Measurements from ENCODE around the gene ZNF423. TPM values are rescaled to one million over a fixed set of nuclear protein-coding genes. Genes with fewer than 3 reads are reported as not detected.

Gene ZNF423
- total and polyA plus RNA-seq, 9 of the 15 experiments (the other 6 are each of a cell fraction or from before 2014, with no cell fraction given) = not detected

GRCh38 chr16:49464877-49465504 lies 390.9 kb downstream of the ZNF423 start (continued):
- no peak for TF ChIP-seq ZNF324 (CRISPR knock-in tag; IDR thresholded peaks at IDR 0.05)
- TF ChIP-seq EGR1 (conservative IDR thresholded peaks at IDR 0.05) = no peak
- TF ChIP-seq, protein P1, sequence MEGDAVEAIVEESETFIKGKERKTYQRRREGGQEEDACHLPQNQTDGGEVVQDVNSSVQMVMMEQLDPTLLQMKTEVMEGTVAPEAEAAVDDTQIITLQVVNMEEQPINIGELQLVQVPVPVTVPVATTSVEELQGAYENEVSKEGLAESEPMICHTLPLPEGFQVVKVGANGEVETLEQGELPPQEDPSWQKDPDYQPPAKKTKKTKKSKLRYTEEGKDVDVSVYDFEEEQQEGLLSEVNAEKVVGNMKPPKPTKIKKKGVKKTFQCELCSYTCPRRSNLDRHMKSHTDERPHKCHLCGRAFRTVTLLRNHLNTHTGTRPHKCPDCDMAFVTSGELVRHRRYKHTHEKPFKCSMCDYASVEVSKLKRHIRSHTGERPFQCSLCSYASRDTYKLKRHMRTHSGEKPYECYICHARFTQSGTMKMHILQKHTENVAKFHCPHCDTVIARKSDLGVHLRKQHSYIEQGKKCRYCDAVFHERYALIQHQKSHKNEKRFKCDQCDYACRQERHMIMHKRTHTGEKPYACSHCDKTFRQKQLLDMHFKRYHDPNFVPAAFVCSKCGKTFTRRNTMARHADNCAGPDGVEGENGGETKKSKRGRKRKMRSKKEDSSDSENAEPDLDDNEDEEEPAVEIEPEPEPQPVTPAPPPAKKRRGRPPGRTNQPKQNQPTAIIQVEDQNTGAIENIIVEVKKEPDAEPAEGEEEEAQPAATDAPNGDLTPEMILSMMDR (IDR thresholded peaks at IDR 0.05 in 2 of 3, conservative IDR thresholded peaks at IDR 0.05 in 1 of 3; ENCODE audit: insufficient read depth in 2 of 3, low read depth in 1 of 3, low read length in 3 of 3) = peak; percentile 38 to 68 (median 43); a peak in 5 of 6 replicates

- ChIA-PET CTCF (ENCODE audit: low intra/inter-chr PET ratio) (no interaction called here), POLR2A (no interaction called here)
- in situ Hi-C loops (cut with MboI) = no loop called here
- H3K4me1 ChIP-seq (replicated peaks in 1 of 2; ENCODE audit: control insufficient read depth in 2 of 2, insufficient read depth in 2 of 2, low read length in 2 of 2) = peaks cover 0 to 6% of the 10 kb centered on the region in 2 experiments; a peak in 1 of 5 replicates
- H3K9ac ChIP-seq (ENCODE audit: insufficient read depth in 1 of 2, low read depth in 2 of 2, low read length in 2 of 2) = no peak overlapping the region
- H3K79me2 ChIP-seq (ENCODE audit: control insufficient read depth, insufficient read depth, low read length) = no peaks in the 10 kb centered on the region
- H3K27me3 ChIP-seq (ENCODE audit: control insufficient read depth in 2 of 2, insufficient read depth in 2 of 2, low read length in 2 of 2) = peaks cover 6 to 30% of the 10 kb centered on the region in 2 experiments; a peak in 4 of 5 replicates
- WGBS (ENCODE audit: insufficient coverage, low coverage, missing lambda C conversion rate) = 0% methylated on average over 2 of the region's 2 CpGs
- H3K4me3 ChIP-seq = no peak overlapping the region
- no peaks in the 10 kb centered on the region for H3K36me3 ChIP-seq (ENCODE audit: control insufficient read depth, insufficient read depth, low read length)
- intact Hi-C loops (cut with micrococcal nuclease) = no loop called here
- H2AFZ ChIP-seq (ENCODE audit: low read depth, low read length) = no peak overlapping the region
- no peak for FAIRE-seq
- no TSS peak for BruUV-seq (replicated peaks)
- no peaks in the 10 kb centered on the region for H3K9me1 ChIP-seq (ENCODE audit: control insufficient read depth, insufficient read depth, low read length)
- no peak overlapping the region for H3K27ac ChIP-seq (ENCODE audit: extremely low read depth, low read depth, low read length)
- ATAC-seq = no peak
- H3K4me2 ChIP-seq (ENCODE audit: insufficient read depth, low read length) = no peak overlapping the region
- DNase-seq (ENCODE audit: extremely low read depth in 1 of 4, low spot score in 3 of 4) = no peak
- H3K9me3 ChIP-seq (replicated peaks; ENCODE audit: control insufficient read depth, insufficient read depth, low read depth, low read length) = no peaks in the 10 kb centered on the region
- peaks cover 5% of the 10 kb centered on the region; the same call in 1 of the 2 replicates for H4K20me1 ChIP-seq (replicated peaks; ENCODE audit: control insufficient read depth, insufficient read depth, low read length)
- TF ChIP-seq, protein P2, sequence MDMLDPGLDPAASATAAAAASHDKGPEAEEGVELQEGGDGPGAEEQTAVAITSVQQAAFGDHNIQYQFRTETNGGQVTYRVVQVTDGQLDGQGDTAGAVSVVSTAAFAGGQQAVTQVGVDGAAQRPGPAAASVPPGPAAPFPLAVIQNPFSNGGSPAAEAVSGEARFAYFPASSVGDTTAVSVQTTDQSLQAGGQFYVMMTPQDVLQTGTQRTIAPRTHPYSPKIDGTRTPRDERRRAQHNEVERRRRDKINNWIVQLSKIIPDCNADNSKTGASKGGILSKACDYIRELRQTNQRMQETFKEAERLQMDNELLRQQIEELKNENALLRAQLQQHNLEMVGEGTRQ (CRISPR knock-in tag; IDR thresholded peaks at IDR 0.05) = no peak
- no peak for TF ChIP-seq PHTF2 (CRISPR knock-in tag; IDR thresholded peaks at IDR 0.05)
- TF ChIP-seq GTF2A2 (tag; IDR thresholded peaks at IDR 0.05) = no peak
- no peak for TF ChIP-seq PBX2 (CRISPR knock-in tag; IDR thresholded peaks at IDR 0.05; ENCODE audit: low read depth)
- TF ChIP-seq PBX2 (tag; conservative IDR thresholded peaks at IDR 0.05; ENCODE audit: low read depth) = no peak
- no peak for TF ChIP-seq BDP1 (IDR thresholded peaks at IDR 0.05; ENCODE audit: insufficient read depth, insufficient read length)
- no peak for TF ChIP-seq NELFE (IDR thresholded peaks at IDR 0.05; ENCODE audit: insufficient read depth, insufficient read length)
- TF ChIP-seq, protein P3, sequence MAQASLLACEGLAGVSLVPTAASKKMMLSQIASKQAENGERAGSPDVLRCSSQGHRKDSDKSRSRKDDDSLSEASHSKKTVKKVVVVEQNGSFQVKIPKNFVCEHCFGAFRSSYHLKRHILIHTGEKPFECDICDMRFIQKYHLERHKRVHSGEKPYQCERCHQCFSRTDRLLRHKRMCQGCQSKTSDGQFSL (CRISPR knock-in tag; IDR thresholded peaks at IDR 0.05) = no peak
- TF ChIP-seq, protein P3 (tag; IDR thresholded peaks at IDR 0.05) = no peak
- no peak for TF ChIP-seq ZNF282 (CRISPR knock-in tag; IDR thresholded peaks at IDR 0.05)
- TF ChIP-seq STAT5B (CRISPR knock-in tag; IDR thresholded peaks at IDR 0.05) = no peak
- TF ChIP-seq ARHGAP35 (IDR thresholded peaks at IDR 0.05; ENCODE audit: partially characterized antibody) = no peak
- no peak for TF ChIP-seq RCOR1 (IDR thresholded peaks at IDR 0.05; ENCODE audit: borderline replicate concordance in 1 of 2, low read depth in 2 of 2, low read length in 2 of 2)
Observed at GRCh38 chr16:49464093-49464492, 391.8 kb downstream of the ZNF423 start.
